ENCODE measurements around the gene ZKSCAN5.
"Not testable (repeated sequence)": the region's sequence is repeated elsewhere in the genome, so short reads cannot be mapped to it uniquely, and the experiment has no call there.

ZKSCAN5 gene

DNA sequence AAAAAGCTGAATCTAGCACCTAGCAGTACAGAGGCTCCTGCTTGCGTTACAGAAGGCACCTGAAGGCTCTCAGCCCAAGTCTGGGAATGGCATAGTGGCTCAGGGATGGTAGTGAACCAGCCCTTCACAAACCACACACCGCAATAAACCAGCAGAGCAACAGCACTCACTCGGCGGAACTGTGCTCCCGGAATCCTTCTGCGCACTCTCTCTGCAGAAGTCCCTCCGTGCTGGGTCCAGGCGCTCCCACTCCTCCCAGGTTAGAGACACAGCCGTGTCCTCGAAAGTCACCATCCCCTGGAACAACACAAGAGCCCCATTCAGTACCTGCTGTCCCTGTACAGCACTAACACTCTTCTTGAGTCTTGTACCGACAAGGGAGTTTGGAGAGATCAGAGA lies 5.9 kb upstream of the ZKSCAN5 start:
- no peak for FAIRE-seq

- no peak for FAIRE-seq
These were observed 5.1 kb upstream of the ZKSCAN5 start for GRCh38 chr7:99499371-99499720.

- FAIRE-seq, result no peak
These were observed 4.5 kb upstream of the ZKSCAN5 start, which contains the start of gene ZNF394 for GRCh38 chr7:99499721-99500636. TSS of gene ZNF394 (minus strand) at chr7:99500281. CDS start at chr7:99500093, 188 bp downstream.

GRCh38 chr7:99500637-99501009 lies 3.8 kb upstream of the ZKSCAN5 start:
- FAIRE-seq, result no peak

DNA sequence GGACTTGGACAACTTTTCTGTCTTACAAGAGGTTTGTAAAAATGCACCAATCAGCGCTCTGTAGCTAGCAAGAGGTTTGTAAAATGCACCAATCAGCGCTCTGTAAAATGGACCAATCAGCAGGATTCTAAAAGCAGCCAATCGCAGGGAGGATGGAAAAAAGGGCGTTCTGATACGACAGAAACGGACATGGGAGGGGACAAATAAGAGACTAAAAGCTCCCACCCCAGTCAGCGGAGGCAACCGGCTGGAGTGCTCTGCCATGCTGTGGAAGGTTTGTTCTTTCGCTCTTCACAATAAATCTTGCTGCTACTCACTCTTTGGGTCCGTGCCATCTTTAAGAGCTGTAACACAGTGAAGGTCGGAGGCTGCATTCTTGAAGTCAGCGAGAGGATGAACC lies 3.2 kb upstream of the ZKSCAN5 start:
- not testable (repeated sequence) for FAIRE-seq

- FAIRE-seq, result peak; percentile 85
These were observed 220 bp upstream of the ZKSCAN5 start for GRCh38 chr7:99504281-99504602.

GRCh38 chr7:99505324-99505662 lies 831 bp downstream of the ZKSCAN5 start:
- no peak for FAIRE-seq

- FAIRE-seq, result no peak
These were observed 9.6 kb downstream of the ZKSCAN5 start for GRCh38 chr7:99514050-99514449.

GRCh38 chr7:99521399-99521798 lies 16.9 kb downstream of the ZKSCAN5 start:
- no peak for FAIRE-seq

GRCh38 chr7:99525713-99526440 lies 21.4 kb downstream of the ZKSCAN5 start:
- FAIRE-seq, result no peak

GRCh38 chr7:99531354-99531765 lies 26.9 kb downstream of the ZKSCAN5 start:
- FAIRE-seq, result no peak

DNA sequence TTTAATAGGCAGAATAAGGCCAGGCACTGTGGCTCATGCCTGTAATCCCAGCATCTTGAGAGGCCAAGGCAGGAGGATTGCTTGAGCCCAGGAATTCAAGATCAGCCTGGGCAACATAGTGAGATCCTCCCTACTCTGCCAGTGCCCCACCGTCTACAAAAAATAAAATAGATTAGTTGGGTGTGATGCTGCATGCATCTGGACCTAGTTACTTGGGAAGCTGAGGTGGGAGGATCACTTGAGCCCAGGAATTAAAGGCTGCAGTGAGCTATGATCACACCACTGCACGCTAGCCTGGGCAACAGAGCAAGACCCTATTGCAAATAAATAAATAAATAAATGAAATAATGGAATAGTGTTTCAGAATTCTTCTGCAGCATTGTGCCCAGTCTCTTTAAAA lies 31.2 kb downstream of the ZKSCAN5 start:
- FAIRE-seq, result no peak

DNA sequence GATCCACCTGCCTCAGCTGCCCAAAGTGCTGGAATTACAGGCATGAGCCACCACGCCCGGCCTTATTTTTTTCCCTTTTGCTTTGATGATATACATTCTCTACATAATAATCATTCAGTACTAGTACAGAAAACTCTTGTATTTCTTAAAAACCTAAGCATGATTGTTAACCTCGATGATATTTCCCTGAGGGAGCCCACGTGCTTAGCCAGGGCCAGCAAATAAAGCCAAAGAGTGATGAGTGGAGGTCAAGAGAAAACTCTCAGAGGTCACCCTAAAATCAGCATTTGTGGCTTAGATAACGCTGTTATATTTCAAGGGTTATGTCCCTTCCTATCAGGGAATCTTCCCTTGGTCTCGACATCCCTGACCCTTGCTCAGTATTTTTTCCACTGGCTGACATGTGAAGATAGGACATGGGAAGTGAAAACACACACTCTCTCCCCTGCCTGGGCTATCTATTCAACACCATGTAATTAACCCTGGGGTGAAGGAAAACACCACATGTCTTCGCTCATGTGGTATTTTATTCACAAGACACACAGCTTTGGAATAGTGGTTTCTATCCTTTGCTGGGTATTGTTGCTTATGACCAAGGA lies 34.9 kb downstream of the ZKSCAN5 start:
- no peak for FAIRE-seq

- FAIRE-seq, result no peak
These were observed 36.1 kb downstream of the ZKSCAN5 start for GRCh38 chr7:99540542-99540941.

DNA sequence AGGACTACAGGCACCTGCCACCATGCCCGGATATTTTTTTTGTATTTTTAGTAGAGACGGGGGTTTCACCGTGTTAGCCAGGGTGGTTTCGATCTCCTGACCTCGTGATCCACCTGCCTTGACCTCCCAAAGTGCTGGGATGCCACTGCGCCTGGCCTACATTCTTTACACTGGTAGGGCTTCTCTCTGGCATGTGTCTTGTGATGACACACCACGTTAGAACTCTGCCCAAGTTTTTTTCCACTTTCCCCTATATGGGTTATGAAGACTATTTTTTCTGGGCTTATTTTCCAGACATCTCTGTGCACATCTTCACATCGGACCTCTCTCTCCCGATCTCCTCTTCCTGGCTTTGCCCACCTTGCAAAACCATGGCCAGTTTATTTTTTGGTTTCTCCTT lies 36.8 kb downstream of the ZKSCAN5 start:
- FAIRE-seq, result no peak

- FAIRE-seq, result no peak
These were observed 38.7 kb downstream of the ZKSCAN5 start for GRCh38 chr7:99543081-99543671.

DNA sequence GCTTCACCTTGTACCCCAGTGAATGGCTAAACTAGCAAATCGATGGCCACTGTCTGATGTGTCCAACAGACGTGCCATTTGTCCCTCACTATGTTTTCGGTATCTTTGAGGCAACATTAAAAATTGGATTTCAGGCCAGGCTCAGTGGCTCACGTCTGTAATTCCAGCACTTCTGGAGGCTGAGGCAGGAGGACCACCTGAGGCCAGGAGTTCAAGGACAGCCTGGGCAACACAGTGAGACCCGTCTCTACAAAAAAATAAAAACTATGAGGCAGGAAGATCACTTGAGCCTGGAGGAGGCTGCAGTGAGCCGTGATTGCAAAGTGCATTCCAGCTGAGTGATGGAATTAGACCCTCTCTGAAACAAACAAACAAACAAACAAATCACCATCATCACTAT lies 39.5 kb downstream of the ZKSCAN5 start:
- no peak for FAIRE-seq

- not testable (repeated sequence) for FAIRE-seq
These were observed 40.8 kb downstream of the ZKSCAN5 start for GRCh38 chr7:99545308-99545707.

GRCh38 chr7:99549545-99549944 lies 45.1 kb downstream of the ZKSCAN5 start:
- FAIRE-seq, result not testable (repeated sequence)

DNA sequence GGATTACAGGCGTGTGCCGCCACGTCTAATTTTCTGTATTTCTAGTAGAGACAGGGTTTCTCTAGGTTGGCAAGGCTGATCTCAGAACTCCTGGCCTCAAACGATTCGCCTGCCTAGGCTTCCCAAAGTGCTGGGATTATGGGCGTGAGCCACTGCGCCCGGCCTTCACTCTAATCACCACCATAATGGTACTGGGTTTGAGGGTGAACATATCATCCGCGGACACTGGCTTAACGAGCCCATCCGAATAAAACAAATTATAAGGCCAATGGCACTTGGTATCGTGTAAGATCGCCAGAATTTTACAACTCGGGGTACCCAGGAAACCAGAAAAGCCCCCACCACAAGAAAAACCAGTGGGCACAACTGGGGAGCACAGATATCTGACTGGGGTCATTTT lies 46.9 kb downstream of the ZKSCAN5 start:
- no peak for FAIRE-seq

GRCh38 chr7:99551767-99552463 lies 47.5 kb downstream of the ZKSCAN5 start, which contains the start of gene FAM200A:
TSS of gene FAM200A (minus strand) at chr7:99552114. CDS start at chr7:99548407, 3,707 bp downstream.
- peak; percentile 43 for FAIRE-seq

- FAIRE-seq, result no peak
These were observed 48.6 kb downstream of the ZKSCAN5 start for GRCh38 chr7:99553039-99553438.

GRCh38 chr7:99554939-99555338 lies 50.5 kb downstream of the ZKSCAN5 start:
- FAIRE-seq, result no peak
